Ovary (tissue), 3 donors: Measurements from ENCODE around the gene C2orf76.
"Not testable (repeated sequence)": the region's sequence is repeated elsewhere in the genome, so short reads cannot be mapped to it uniquely, and the experiment has no call there.

Source experiments
- EP300 ChIP-seq: sonication (generic); formaldehyde crosslinking; IDR thresholded peaks from one replicate; pipeline ENCODE4 v1.6.1; 2017; ENCODE audit warnings: antibody characterized with exemption
- POLR2A ChIP-seq: fragments of 450-650 bp; IDR thresholded peaks from one replicate; pipeline ENCODE4 v1.6.1; 2017; ENCODE audit warnings: antibody characterized with exemption, mild to moderate bottlenecking, moderate library complexity
- TF ChIP-seq, protein P1 (sequence below), 3 donors: fragments of 450-650 bp in 2 of 3; fragments of 200-600 bp in 1 of 3; IDR thresholded peaks; one replicate each; pipeline versions ENCODE4 v1.5.1 to v1.8.0; 2016 to 2022; ENCODE audit warnings: antibody characterized with exemption in 3 of 3, mild to moderate bottlenecking in 1 of 3
- donor health status: DM: no; HTN: no; CAD: no.

- TF ChIP-seq, protein P1, sequence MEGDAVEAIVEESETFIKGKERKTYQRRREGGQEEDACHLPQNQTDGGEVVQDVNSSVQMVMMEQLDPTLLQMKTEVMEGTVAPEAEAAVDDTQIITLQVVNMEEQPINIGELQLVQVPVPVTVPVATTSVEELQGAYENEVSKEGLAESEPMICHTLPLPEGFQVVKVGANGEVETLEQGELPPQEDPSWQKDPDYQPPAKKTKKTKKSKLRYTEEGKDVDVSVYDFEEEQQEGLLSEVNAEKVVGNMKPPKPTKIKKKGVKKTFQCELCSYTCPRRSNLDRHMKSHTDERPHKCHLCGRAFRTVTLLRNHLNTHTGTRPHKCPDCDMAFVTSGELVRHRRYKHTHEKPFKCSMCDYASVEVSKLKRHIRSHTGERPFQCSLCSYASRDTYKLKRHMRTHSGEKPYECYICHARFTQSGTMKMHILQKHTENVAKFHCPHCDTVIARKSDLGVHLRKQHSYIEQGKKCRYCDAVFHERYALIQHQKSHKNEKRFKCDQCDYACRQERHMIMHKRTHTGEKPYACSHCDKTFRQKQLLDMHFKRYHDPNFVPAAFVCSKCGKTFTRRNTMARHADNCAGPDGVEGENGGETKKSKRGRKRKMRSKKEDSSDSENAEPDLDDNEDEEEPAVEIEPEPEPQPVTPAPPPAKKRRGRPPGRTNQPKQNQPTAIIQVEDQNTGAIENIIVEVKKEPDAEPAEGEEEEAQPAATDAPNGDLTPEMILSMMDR (IDR thresholded peaks at IDR 0.05) = not testable (repeated sequence)
- not testable (repeated sequence) for TF ChIP-seq EP300, POLR2A
Measured at GRCh38 chr2:119278385-119278784, 88.2 kb downstream of the C2orf76 start.
